GM12873 (cell line): ENCODE data around the gene FILIP1L.

Experiments used
- TF ChIP-seq, protein P1 (sequence below): IDR thresholded peaks from 2 replicates; pipeline ENCODE4 v1.5.1; 2012; ENCODE audit warnings: low read depth, mild to moderate bottlenecking, moderate library complexity, low read length, control low read depth; ENCODE audit not compliant: insufficient read depth; ENCODE audit errors: missing control alignments

Gene FILIP1L

DNA sequence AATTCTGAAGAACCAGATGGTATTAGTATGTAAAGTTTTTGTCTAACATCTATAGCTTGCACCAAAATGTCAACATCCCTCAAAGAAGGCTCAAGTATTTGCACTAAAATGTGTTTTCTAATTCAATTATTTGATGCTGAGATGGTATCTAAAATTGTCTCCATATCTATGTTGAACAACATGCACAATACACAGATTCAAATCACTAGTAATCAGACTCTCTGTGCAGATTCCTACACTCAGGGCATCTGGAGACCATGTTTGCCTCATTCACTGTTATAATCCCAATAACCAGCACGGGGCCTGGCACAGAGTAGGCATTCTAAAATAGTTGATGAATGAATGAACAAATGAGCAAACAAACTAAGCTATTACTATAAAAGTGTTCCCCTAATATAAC, 2.6 kb downstream of the FILIP1L start:
- TF ChIP-seq, protein P1, sequence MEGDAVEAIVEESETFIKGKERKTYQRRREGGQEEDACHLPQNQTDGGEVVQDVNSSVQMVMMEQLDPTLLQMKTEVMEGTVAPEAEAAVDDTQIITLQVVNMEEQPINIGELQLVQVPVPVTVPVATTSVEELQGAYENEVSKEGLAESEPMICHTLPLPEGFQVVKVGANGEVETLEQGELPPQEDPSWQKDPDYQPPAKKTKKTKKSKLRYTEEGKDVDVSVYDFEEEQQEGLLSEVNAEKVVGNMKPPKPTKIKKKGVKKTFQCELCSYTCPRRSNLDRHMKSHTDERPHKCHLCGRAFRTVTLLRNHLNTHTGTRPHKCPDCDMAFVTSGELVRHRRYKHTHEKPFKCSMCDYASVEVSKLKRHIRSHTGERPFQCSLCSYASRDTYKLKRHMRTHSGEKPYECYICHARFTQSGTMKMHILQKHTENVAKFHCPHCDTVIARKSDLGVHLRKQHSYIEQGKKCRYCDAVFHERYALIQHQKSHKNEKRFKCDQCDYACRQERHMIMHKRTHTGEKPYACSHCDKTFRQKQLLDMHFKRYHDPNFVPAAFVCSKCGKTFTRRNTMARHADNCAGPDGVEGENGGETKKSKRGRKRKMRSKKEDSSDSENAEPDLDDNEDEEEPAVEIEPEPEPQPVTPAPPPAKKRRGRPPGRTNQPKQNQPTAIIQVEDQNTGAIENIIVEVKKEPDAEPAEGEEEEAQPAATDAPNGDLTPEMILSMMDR, result no peak

DNA sequence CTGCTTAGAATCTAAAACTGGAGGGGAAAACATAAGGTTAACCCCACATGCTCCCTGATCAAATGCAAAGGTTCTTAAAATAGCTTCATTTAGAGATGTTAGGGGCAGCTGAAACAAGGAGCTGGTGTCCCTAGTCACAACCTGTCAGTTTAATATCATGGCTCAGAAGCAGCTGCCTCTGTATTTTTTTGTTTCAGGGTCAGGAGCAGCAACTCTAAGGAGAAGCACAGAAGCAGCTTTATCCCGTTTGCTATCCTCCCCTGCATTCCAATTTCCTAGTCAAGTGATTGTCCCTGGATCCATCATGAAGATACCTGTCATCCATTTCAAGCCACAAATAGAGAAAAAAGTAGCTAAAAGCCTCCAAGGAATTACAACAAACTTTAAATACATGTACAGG, 4.1 kb downstream of the FILIP1L start:
- TF ChIP-seq, protein P1, result no peak

DNA sequence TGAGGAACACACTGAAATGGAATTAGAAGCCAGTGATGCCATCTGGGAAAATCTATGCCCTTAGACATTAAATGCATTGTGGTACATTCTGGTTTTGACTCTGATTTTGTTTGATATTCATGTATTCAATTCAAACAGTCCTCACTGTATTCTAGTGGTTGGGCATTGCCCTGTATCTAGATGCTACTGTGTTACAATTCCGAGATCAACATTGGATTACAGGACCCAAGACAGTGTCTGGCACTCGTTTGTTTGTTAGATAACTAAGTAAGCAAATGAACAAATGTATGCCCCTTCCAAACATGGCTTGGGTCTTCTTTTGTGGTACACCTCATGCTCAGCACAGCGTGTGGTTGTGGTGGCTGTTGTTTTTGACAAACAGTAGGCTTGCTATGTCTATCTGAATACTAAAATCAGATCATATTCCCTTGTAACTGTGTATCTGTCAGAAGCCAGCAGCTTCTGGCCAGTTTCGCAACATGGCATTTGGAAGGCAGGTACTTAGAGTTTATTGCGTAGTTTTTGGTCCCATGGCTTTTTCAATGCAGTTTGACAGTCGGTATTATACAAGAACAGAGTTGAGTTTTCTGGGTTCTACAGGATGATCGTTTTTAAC, 5.7 kb downstream of the FILIP1L start:
- TF ChIP-seq, protein P1, result no peak

DNA sequence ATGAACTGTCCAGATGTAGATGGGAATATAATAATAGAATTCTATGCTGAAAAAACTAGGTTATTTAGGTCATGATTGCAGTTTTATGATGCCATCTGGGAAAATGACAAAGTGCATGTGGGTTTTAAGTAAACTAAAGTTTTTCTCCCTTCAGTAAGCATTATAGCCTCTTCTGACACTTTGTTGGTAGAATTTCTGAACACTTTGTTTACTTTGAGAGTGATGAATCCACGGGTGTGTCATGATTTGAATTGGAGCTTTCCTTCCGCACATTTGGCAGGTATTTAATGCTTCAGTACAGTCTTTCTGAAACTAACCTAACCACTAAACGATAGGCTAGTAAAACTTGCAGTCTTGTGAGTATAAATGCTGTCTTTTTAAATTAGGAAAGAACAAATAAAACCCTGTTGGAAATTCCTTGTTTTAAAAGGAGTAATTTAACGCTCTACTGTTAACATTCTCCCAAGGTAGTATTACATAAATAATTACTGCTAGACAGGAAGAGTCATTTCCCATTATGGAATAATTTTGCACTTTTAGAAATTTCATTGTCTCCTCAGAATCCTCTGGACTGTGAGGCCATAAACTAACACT, 7.0 kb downstream of the FILIP1L start:
- TF ChIP-seq, protein P1, result no peak

DNA sequence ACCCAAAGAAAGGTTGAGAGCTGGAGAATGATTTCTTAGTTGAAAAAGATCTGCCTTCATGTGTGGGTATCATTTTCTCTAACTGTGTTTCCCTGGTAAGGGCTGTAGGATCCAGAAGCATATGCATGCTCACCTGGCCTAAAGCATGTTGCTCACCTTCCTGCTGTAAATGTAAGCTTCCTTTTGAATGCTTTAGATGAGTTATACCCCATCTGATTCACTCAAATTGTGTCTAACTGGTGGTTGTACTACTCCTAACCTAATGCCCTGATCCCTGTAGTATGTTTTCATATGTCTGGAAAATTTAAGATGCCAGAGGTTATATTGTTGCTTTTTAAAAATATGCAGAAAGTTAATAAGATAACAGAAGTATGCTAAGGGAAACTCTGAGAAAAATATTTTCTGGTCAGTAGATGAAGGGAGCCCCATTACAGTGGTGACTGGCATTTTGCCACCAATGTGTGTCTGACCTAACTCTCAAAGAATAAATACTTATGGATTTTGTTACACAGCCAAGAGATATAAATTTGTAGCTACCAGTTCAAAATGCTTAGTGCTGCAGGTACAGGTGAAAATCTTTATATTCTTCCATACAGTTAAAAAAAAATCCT, 7.7 kb downstream of the FILIP1L start:
- TF ChIP-seq, protein P1, result no peak

DNA sequence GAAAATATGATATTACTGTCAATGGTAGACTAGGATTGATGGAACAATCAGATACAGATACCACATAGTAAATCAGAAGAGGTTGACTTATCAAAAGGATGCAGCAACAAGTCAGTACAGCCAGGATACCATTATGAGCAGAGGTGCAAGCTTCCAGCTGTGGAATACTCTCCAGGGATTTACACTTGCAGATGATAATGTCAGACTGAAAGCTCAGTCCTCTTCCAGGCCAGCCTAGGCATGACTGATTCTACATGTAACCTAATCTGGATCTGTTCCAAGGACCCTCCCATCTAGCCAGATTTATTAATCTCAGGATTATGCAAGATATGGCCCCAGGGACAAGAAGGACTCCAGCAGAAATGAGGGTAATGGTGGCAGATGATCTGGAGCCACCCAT, 8.2 kb downstream of the FILIP1L start:
- TF ChIP-seq, protein P1, result no peak

DNA sequence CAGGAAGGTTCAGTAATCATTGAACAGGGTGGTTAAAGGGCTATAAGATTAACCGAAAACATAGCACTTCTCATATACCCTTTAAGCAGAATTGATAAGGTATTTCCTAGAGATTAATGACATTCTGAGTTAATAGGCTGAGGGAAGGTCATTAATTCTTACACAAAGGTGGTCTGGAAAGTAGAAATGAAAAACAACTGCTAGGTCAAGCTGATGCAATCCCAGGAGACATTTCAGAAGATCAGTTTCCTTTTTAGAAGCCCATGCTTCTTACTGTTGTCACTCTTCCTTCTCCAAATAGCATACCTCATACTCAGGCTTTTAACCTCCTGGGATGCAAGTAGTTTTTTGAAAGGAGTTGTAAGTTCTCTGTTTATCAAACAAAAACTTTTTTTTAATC, 8.8 kb downstream of the FILIP1L start:
- TF ChIP-seq, protein P1, result no peak
